Measurements from ENCODE around the gene ISCU.
"Not testable (repeated sequence)": the region's sequence is repeated elsewhere in the genome, so short reads cannot be mapped to it uniquely, and the experiment has no call there.

Gene ISCU

DNA sequence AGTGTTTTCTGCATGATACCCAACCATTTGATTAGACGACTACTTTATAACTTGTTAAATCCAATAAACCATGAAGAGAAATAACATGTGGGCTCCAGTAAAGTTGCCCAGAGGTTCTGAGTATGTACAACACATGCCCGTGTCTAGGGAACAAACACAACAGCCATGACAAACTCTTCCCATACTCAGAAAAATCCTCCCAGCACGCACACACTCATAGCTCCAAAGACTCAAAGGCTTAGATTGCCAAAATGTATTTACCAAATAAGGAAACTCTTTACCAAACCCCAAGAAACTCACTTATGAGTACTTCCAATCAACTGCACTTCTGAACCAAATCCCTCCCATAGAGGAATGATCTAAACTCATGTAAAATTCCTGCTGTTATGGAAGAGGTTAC, 18.7 kb upstream of the ISCU start:
- DNase-seq: peak; percentile 53

DNA sequence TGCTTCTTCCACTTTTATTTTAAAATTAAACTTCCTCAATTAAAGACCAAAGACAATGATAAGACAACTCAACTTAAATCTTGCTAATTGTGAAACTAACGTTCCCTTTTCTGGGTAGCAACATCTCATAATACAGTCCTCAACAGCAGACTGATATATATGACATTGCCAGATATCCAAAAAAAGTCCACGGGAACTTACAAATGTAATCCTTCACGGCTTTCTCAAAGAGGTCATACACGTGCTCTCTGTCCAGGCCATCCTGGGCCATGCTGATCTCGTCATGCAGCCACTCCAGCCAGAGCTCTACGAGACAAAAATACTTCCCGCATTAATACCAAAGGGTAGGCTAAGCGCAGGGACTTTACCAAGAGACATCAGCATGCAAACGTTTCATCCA, 14.7 kb upstream of the ISCU start:
- DNase-seq: no peak

DNA sequence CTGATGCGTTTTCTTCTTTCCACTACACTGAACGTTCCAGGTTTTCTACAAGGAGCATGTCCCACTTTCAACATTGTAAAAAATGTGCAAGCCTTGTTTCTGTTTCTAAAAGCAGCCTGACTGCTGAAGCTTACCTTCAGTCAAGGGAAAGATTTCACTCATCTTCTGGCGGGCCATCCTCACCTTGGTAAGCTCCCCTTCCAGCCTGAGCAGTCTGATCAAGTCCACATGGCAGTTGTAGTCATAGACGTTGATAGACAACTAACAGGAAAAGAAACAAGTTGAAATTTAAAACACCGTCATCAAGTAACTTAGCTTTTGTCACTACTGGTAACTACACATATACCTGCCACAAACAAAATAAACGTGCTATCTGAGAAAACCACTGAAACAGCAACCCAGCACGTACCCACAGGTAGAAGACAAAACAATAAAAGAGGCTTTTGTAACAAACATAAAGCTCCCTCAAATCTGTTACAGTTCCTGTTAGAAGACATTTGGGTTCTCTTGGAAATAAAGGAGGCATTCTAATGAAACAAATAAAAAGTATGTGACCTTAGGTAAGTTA, 13.4 kb upstream of the ISCU start:
- DNase-seq: no peak

DNA sequence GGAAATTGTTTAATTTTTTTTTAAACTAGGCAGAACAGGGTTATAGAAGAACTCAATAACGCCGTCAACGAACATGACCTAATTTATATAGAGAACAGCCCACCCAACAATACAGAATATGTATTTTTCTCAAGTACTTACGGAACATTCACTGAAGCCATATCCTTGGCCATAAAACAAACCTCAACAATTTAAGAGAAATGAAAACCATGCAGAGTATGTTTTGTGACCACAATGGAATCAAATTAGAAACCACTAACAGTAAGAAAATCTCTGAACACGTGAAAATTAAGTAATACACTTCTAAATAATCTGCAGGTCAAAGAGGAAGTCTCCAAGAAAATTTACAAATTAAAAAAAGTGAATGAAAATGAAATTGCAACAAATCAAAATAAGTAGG, 10.9 kb upstream of the ISCU start:
- DNase-seq: peak; percentile 78

DNA sequence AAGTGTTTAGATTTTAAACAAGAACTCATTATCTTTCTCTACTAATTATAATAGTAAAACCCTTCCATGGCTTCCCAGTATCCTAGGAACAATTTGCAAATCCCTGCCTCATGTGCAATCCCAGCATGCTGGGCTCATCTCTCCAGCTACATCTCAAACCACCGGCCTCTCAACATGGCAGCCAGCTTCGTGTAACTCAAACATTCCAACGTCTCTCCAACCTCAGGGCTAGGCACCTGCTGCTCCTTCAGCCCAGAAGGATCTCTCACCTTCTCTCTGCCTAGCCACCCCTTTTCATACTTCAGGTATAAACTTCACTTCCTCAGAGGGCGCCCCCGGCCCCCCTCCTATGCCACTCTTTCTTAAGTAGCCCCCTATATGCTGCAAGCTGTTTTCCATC, 8.6 kb upstream of the ISCU start:
- DNase-seq: no peak

DNA sequence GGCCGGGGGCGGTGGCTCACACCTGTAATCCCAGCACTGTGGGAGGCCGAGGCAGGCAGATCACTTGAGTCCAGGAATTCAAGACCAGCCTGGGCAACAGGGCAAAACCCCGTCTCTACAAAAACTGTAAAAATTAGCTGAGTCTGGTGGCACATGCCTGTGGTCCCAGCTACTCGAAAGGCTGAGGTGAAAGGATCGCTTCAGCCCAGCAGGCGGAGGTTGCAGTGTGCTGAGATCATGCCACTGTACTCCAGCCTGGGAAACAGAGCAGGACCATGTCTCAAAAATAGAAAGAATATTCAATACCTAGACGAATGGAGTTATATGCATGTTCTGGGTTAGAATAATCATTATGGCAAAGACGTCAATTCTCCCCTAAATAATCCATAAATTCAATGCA, 7.0 kb upstream of the ISCU start:
- DNase-seq: not testable (repeated sequence)

DNA sequence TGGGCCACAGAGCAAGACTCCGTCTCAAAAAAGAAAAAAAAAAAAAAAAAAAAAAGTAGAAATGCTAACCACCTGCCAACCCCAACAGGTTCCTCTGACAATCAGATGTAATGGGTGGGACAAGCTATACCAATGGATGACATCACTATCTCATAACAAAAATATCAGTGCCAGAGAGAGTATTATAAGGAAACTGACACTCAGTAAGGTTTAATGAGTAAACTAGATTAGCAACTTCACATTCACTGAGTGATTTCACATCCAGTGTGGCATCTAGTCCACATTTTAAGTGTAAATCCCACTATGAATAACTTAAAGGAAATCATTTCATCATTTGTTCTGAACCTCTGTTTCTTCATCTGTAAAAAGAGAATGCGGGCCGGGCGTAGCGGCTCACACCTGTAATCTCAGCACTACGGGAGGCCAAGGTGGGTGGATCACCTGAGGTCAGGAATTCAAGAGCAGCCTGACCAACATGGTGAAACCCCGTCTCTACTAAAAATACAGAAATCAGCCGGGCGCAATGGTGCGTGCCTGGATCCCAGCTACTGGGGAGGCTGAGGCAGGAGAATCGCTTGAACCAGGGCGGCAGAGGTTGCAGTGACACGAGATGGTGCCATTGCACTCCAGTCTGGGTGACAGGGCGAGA, 3.3 kb upstream of the ISCU start:
- DNase-seq: no peak

DNA sequence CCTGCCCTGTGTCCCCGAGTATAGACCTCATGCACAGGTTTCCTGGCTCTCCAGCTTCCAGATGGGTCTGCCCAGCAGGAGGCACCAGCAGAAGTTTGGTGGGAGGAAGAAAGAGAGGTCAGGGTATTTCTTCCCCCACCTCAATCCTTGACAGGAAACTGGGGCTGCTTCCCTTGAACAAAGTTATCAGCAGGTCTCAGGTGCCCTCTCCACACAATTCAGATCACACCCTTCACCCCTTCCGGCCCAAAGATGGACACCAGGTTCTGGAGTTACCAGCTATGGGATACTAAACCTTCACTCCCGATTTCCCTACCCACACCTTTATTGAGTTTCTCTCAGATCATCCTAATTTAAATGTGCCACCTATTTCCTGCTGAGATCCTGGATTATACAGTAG, 2.6 kb upstream of the ISCU start:
- no peak for DNase-seq

DNA sequence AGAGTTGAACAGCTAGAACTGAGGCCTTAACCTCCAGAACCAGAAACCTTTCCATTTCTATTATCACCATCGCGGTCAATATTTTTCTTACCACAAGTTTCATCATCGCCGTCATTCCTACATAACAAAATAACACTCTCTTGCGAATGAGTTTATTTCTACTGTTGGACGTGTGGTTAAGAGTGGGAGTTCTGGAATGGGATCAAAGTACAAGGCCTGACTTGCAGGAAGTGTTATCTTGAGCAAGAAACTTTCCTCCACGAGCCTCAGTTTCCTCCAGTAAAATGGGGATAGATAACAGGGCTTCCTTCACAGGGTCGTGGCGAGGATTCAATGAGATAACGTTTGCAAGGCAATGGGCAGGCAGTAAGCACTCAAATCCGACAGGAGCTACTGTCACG, 2.1 kb upstream of the ISCU start:
- peak; percentile 48 for DNase-seq

DNA sequence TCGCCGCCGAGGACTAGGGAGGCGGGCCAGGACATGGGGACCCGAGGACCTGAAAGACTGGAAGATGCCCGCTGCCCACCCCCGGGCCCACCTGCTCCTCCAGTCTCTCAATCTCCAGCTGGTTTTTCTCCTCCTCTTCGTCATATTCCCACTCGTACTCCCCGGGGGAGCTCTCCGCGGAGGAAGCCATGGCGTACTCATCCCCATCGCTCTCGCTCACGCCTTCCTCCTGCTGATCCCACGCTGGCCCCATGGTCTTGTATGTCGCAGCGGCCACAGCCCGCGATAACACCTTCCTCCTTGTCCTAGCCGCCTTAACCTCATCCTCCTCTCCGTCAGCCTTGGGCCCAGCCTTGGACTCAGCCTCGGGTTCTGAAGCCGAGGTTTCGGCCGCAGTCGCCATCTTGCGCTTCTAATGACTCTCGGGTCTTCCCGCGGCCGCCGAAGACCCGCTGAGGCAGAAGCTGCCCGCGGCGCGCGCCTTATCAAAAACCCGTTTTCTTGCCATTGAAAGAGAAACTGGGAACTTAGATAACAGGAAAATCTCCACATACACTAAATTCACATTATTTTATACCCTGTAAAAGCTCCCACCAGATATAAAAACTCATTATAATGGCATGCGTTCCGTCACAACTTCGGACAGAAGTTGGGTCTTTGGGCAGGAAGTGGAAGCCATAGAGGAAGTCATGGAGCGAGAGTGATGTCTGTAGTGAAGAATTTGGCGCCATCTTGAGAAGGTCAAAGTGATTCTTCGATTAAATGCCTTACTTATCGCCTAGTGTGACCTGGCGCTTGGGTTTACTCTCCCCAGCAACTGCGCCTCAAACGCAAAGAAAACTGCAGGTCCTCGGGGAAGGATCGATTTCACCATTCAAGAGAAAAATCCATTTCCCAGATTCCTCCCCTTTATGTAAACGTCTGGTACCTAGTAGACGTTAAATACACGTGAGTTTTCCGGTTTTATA, 1.4 kb upstream of the ISCU start, which contains the start of gene SART3:
TSS of gene SART3 (minus strand) at position 422 of the 968 bp plus-strand sequence. CDS start at position 403, 19 bp downstream.
- peak; percentile 84 for DNase-seq

DNA sequence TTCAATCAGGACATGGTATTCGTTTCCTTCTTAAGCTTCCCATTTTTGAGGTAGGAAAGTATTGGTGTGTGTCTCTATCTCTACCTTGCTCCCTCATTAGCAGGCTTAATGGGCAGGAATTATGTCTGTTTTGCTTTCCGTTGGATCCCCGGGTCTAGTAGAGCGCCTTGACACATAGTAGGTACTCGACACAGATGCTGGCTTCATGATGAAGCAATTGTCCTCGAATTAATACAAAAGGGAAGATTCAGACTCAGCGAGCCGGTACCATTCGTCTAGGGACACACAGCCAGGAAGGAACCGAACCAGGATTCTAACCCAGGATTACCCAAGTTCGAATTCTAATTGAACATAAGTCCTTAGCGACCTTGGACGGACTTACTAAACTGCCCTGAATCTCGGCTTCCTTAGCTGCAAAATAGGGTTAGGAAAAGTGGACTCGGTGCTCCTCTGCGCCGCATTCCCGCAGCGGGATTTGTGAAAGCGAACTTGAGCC, 496 bp upstream of the ISCU start:
- no peak for DNase-seq

DNA sequence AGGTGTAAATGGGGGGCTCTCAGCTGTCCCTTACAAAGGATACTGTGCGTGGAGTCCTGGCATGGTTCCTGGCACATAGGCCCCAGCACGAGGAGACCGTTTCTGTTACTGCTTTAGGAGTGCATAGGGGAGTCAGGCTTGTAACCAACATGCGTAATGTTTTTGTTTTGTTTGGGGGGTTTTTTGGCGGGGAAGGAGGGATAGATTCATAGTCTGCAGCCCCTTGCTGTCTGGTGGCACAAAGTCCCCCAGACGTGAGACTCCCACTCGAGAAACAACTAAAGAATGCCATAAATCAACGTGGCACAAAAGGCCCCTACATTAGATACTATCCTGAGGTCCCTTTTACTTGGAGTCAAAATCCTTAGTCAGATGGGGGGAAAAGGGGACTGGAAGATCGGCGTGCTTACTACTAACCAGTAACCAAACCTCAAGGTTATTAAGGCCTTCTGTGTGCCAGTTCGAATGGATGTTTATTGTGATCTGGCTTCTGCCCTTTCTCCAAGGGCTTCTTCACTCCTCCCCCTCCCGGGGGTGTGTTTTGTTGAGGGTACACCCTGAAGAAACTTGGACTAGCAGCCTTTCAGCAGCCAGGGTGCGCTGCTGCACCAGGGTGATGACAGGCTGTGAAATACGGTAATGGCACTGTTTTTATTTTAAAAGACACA, 874 bp downstream of the ISCU start:
- peak; percentile 89 for DNase-seq

DNA sequence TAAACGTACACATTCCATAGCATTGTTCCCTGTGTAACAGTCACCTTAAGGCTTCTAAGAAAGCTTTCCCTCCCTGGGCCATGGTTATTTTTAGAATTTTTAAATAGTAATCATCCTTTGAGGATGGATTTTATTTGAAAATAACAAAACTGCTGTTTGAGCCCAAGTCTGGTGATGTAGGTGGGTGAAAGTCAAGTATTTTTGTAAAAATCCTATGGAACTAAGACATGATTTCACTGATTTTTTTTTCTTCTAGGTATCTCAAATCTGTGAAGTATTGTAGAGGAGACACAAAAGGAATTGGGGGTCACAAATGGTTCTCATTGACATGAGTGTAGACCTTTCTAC, 1.4 kb downstream of the ISCU start:
- no peak for DNase-seq

DNA sequence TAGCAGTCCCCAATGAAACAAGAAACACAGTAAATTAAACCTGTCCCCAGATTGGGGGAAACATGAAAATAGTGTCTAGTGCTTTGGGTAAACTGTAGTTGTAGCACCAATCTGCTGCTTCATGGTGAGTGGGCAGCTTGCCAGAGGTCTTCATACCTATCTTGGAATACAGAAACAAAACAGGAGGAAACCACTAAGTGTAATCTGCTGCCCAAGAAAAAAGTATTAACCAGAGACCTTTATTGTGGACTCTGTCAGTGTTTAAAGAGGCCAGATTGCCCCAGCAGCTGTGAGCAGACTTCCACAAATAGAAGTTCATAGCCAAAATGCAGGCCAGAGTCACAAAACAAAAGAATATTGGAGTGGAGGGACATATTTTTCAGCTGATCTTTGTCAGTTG, 2.3 kb downstream of the ISCU start:
- no peak for DNase-seq

DNA sequence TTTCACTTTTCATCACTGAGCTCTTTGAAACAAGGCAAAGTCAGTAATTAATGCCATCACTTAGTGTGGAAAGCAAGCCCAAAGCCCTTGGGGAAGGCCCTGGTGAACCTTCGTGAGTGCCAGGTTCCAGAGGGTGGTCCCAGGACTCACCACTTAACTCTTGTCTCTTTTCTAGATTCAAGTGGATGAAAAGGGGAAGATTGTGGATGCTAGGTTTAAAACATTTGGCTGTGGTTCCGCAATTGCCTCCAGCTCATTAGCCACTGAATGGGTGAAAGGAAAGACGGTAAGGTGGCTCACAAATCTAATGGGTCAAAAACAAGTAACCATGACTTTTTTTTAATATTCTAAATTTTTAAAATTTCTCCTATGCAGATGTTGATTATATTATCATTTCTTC, 2.8 kb downstream of the ISCU start:
- DNase-seq: no peak

DNA sequence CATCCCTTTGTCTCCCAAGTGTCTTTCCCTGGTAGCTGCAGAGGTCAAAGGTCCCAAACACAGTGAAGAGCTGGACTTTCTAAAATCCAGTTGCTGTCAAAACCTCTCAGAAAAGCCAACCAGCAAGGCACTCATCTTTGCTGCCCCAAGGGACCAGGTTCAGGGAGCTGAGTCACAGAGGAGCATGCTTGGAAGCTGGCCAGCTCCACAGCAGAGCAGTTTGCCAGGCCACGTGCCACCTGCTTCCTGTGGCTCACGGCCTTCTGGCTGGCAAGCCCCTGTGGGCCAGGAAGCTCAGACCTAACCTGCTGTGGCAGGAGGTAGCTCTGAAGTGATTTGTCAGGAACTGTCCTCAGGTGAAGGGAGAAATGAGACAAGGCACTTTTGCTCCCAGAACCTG, 3.6 kb downstream of the ISCU start:
- DNase-seq: peak; percentile 48

DNA sequence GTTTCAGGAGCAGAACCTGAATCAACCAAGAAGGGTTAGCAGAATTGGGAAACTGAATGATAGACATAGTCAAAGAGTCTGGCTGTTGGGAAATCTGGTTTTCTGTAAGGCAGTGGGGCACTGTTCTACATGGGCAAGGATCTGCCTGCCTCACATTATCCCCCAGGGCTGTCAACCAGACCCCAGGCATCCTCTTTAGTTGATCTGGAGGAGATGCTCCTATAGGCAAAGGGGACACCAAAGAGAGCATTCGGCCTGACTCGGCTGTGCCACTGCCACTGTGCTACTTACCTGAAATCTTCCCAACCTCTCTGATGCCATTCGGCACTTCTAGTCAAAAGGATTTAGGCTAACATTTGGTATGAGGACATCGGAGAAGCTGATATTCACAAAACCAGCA, 4.1 kb downstream of the ISCU start:
- DNase-seq: no peak

DNA sequence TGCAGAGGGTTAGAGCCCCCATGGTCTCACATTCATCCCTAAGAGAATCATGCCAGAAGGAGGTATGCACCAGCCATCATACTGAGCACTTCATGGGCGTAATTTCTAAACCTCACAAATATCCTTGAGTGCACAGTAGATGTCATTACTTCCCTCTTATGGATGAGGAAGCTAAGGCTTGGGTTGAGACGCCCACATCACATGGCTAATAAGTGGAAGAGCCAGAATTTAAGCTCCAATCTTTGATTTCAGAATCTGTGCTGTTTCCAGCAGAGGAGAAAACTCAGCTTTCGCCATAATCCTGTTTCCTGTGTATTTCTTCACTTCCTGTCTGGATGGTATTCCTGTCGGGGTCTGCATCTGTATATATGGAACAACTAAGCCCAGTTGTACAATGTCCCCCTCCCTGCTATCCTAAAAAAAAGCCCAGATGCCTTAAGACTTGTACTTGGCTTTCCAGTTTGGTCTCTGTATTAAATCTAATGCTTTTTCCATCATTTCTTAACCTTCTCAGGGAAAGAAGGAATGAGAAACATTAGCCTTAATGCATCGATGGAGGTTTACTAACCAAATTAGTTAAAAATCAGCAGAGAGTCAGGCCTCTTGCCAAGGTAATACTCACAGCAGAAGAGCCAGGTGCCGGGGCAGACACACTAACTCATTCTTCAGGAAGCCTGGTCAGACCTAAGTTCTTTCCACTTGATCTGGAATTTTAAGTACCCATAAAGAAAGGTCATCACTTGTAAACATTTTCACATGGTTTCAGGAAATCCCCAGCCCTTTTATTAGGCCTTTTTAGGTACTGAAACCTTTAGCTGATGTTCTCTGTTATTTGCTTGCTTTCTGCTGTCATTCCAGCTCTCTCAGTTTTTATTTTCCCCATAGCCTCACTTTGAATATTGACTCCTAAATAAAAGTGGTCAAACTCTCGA, 5.3 kb downstream of the ISCU start:
- no peak for DNase-seq

DNA sequence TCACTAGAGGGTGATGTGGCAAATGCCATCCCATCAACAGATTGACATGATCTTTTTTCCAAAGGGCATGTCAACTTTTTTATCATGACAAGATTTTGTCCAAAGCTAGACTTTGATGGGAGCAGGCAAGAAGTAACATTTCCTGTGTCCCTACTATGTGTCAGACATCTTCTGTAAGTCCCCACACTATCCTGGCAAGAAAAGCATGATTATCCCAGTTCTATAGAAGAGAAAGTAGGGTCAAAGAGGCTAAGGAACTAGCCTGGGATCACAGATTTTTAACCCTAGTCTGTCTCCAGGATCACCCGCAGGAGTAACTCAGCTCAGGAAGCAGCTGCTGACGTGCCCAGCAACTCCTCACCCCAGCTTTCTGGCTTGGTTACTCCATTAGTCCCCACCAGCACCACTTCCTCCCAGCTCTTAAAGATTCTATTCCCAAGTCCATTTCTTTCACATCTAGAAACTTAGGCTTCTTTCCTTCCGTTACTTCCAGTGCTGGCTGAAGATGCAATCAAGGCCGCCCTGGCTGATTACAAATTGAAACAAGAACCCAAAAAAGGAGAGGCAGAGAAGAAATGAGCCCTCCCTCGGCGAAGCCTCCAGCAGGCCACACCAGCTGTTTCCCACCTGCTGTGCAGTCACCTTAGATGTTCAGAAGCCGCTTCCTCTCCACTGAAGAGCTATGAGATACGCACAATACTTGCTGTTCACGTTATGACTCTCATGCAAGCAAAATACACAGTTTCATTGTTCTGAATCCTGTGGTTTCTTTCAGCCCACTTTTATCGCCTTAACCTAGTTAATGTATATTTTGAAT, 6.2 kb downstream of the ISCU start:
- no peak for DNase-seq

DNA sequence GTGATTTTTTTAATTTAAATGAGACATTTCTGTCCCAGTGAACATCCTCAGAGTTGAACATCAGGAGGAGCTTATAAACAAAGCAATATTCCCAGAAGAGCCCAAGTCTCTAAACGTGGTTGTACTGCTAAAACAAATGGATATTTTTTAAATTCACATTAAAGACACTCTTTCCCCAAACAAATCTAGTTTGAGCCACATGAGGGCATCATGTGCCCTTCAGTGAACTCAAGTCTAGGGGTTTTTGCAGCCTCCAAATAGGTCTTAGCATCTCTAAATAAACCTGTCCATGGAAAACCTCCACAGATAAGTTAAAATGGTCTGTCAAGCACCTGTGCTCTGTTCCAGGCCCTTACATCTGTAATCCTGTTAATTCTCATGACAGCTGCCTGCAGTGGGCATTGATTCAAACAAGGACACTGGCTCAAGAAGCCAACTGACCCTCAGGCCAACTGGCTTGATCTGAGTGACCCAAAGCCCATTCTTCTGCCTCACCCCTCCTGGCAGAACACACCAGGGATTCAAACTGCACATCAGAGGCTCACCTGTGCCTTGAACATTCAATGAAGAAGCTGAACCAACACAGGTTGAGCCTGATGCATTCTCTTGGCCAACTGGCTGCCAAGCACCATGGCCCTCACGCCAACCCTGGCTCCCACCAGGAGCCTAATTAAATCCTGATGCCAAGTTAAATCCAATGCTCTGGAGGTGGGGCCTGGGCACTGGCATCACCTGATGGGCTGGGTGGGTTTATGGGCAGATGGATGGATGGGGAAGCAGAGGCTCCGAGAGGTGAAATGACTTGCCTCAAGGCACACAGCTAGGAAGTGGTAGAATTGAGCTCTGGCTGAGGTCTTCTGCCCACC, 8.6 kb downstream of the ISCU start:
- peak; percentile 69 for DNase-seq

All from fibroblast of skin of abdomen (primary cell).